Calu3 (cell line): ENCODE results near the gene ASB9. TPM values are rescaled to one million over a fixed set of nuclear protein-coding genes. Genes with fewer than 3 reads are reported as not detected.
"Not testable (repeated sequence)": the region's sequence is repeated elsewhere in the genome, so short reads cannot be mapped to it uniquely, and the experiment has no call there.

Source experiments
- BruUV-seq: library from RNA; stranded (reverse); fragments of 400-500 nt; replicated peaks from 2 replicates; lab custom pipeline; 2021; lab: Mats Ljungman, UMichigan
- CTCF ChIA-PET: fragments of 300-600 bp; sonication (Branson Sonifier 250); formaldehyde crosslinking; loops from one replicate; lab custom pipeline; 2022; ENCODE audit warnings: antibody characterized with exemption; lab: Charles Lee
- DNase-seq: peaks from one replicate; pipeline ENCODE4 v3.0.0; 2022
- H3K27ac Mint-ChIP-seq: one replicate; pipeline ENCODE4 v1.8.0; 2022; ENCODE audit warnings: mixed read lengths; ENCODE audit not compliant: unreplicated experiment
- H3K27me3 Mint-ChIP-seq: one replicate; pipeline ENCODE4 v1.8.0; 2022; ENCODE audit warnings: mixed read lengths; ENCODE audit not compliant: unreplicated experiment
- H3K36me3 Mint-ChIP-seq: one replicate; pipeline ENCODE4 v1.8.0; 2022; ENCODE audit warnings: mild to moderate bottlenecking, moderate library complexity, mixed read lengths; ENCODE audit not compliant: insufficient read depth, unreplicated experiment
- H3K4me1 Mint-ChIP-seq: one replicate; pipeline ENCODE4 v1.8.0; 2022; ENCODE audit warnings: mild to moderate bottlenecking, low read depth, mixed read lengths; ENCODE audit not compliant: unreplicated experiment
- H3K4me3 Mint-ChIP-seq: one replicate; pipeline ENCODE4 v1.8.0; 2022; ENCODE audit warnings: mild to moderate bottlenecking, low read depth, moderate library complexity, mixed read lengths; ENCODE audit not compliant: unreplicated experiment
- H3K9me3 Mint-ChIP-seq: one replicate; pipeline ENCODE4 v1.8.0; 2022; ENCODE audit warnings: low read depth, mixed read lengths; ENCODE audit not compliant: unreplicated experiment
- CTCF ChIP-seq: fragments of 200-600 bp; IDR thresholded peaks from one replicate; pipeline ENCODE4 v1.8.0; 2022; ENCODE audit warnings: antibody characterized with exemption; ENCODE audit not compliant: unreplicated experiment
- intact Hi-C: fragments of 100-400 bp; cut with micrococcal nuclease; formaldehyde crosslinking; loops from one replicate; pipeline ENCODE4 v1.10.0; 2022; ENCODE audit not compliant: unreplicated experiment
- total RNA-seq: library from RNA; stranded (reverse); gene quantifications from 2 replicates; pipeline ENCODE4 v1.2.3, GENCODE V29; 2022

The ASB9 gene
- total RNA-seq, 1 experiment from 2014 or later: 12.2 TPM

GRCh38 chrX:15204130-15204751 lies 65.6 kb downstream of the ASB9 start:
- Mint-ChIP-seq H3K4me1 (peaks cover 11% of the 10 kb centered on the region), H3K4me3 (no peak overlapping the region), H3K36me3 (no peaks in the 10 kb centered on the region), H3K27me3 (no peaks in the 10 kb centered on the region), H3K27ac (no peak overlapping the region), H3K9me3 (no peaks in the 10 kb centered on the region)
- DNase-seq: no peak
- BruUV-seq: no TSS peak
- CTCF ChIA-PET: no interaction called here
- intact Hi-C loops: no loop called here
- no peak for TF ChIP-seq CTCF

- Mint-ChIP-seq H3K9me3 (no peaks in the 10 kb centered on the region), H3K27me3 (no peaks in the 10 kb centered on the region), H3K4me1 (peaks cover 11% of the 10 kb centered on the region), H3K27ac (no peak overlapping the region), H3K4me3 (no peak overlapping the region), H3K36me3 (no peaks in the 10 kb centered on the region)
- DNase-seq: no peak
- TF ChIP-seq CTCF: no peak
- CTCF ChIA-PET: no interaction called here
- no TSS peak for BruUV-seq
- intact Hi-C loops: no loop called here
Measured at GRCh38 chrX:15203694-15204093, 66.2 kb downstream of the ASB9 start.

- BruUV-seq: no TSS peak
- H3K4me1 Mint-ChIP-seq: peaks cover 11% of the 10 kb centered on the region
- H3K9me3 Mint-ChIP-seq: no peaks in the 10 kb centered on the region
- no peaks in the 10 kb centered on the region for H3K36me3 Mint-ChIP-seq
- no peaks in the 10 kb centered on the region for H3K27me3 Mint-ChIP-seq
- no peak overlapping the region for H3K27ac Mint-ChIP-seq
- CTCF ChIA-PET: interaction anchor here (0.6 to 1.2 kb wide), 2 partner anchors 40 to 719 kb away, joined by 3 to 7 read pairs; no protein-coding TSS in a partner anchor
- no peak for DNase-seq
- no peak for TF ChIP-seq CTCF
- no peak overlapping the region for H3K4me3 Mint-ChIP-seq
- intact Hi-C loops: no loop called here
Measured at GRCh38 chrX:15202454-15203177, 67.3 kb downstream of the ASB9 start.

- intact Hi-C loops: no loop called here
- no TSS peak for BruUV-seq
Measured at GRCh38 chrX:15200871-15201270, 69.0 kb downstream of the ASB9 start.

GRCh38 chrX:15198608-15199202 lies 71.2 kb downstream of the ASB9 start:
- H3K4me3 Mint-ChIP-seq, H3K36me3 Mint-ChIP-seq, CTCF ChIA-PET, BruUV-seq, H3K9me3 Mint-ChIP-seq, H3K27ac Mint-ChIP-seq, DNase-seq, H3K27me3 Mint-ChIP-seq, intact Hi-C loops: not testable (repeated sequence)
- peaks cover 11% of the 10 kb centered on the region for H3K4me1 Mint-ChIP-seq

More at GRCh38 chrX:15200871-15201270, 69.0 kb downstream of the ASB9 start:
- CTCF ChIA-PET: no interaction called here
- no peaks in the 10 kb centered on the region for H3K36me3 Mint-ChIP-seq
- H3K4me3 Mint-ChIP-seq: no peak overlapping the region
- no peak for TF ChIP-seq CTCF
- H3K9me3 Mint-ChIP-seq: no peaks in the 10 kb centered on the region
- no peak overlapping the region for H3K27ac Mint-ChIP-seq
- H3K4me1 Mint-ChIP-seq: peaks cover 11% of the 10 kb centered on the region
- no peak for DNase-seq
- H3K27me3 Mint-ChIP-seq: no peaks in the 10 kb centered on the region
